Stimulated activated CD4-positive, alpha-beta T cell treated with anti-CD3 and anti-CD28 coated beads, Interleukin-15, amount 100 ng/mL, for 1 hour (primary cell): ENCODE results near the gene BRD4.

Experiments
- DNase-seq, 2 donors: peaks; one replicate each; pipeline ENCODE4 v3.0.0-alpha.2; 2020; ENCODE audit warnings: low read depth in 1 of 2, low spot score in 1 of 2

The BRD4 gene

GRCh38 chr19:15268192-15268927 is 64.0 kb downstream of the BRD4 start:
- no peak for DNase-seq

- no peak for DNase-seq
Measured at GRCh38 chr19:15266683-15267082, 65.7 kb downstream of the BRD4 start.

GRCh38 chr19:15265850-15266248 is 66.5 kb downstream of the BRD4 start:
- no peak for DNase-seq

- DNase-seq = no peak
Measured at GRCh38 chr19:15265214-15265849, 67.0 kb downstream of the BRD4 start.

GRCh38 chr19:15264933-15265206 is 67.5 kb downstream of the BRD4 start:
- no peak for DNase-seq

- DNase-seq = peak; percentile 41 to 60
Measured at GRCh38 chr19:15264061-15264932, 68.0 kb downstream of the BRD4 start.

GRCh38 chr19:15263361-15263985 is 68.9 kb downstream of the BRD4 start:
- DNase-seq = no peak

- no peak for DNase-seq
Measured at GRCh38 chr19:15262011-15262410, 70.3 kb downstream of the BRD4 start.

GRCh38 chr19:15260939-15261338 is 71.4 kb downstream of the BRD4 start:
- DNase-seq = no peak

- no peak for DNase-seq
Measured at GRCh38 chr19:15259907-15260306, 72.4 kb downstream of the BRD4 start.

GRCh38 chr19:15257782-15258181 is 74.6 kb downstream of the BRD4 start:
- DNase-seq = no peak

- DNase-seq = no peak
Measured at GRCh38 chr19:15256708-15257331, 75.5 kb downstream of the BRD4 start.

GRCh38 chr19:15255359-15255990 is 76.9 kb downstream of the BRD4 start:
- no peak for DNase-seq

- DNase-seq = no peak
Measured at GRCh38 chr19:15254547-15254946, 77.8 kb downstream of the BRD4 start.

- DNase-seq = no peak
Measured at GRCh38 chr19:15253513-15253912, 78.8 kb downstream of the BRD4 start.

GRCh38 chr19:15253061-15253460 is 79.3 kb downstream of the BRD4 start:
- no peak for DNase-seq

GRCh38 chr19:15252398-15253018 is 79.8 kb downstream of the BRD4 start:
- no peak for DNase-seq

- no peak for DNase-seq
Measured at GRCh38 chr19:15251749-15252397, 80.5 kb downstream of the BRD4 start.

GRCh38 chr19:15251010-15251748 is 81.2 kb downstream of the BRD4 start:
- DNase-seq = no peak
